ENCODE results near the gene NTPCR. TPM values are rescaled to one million over a fixed set of nuclear protein-coding genes. Genes with fewer than 3 reads are reported as not detected.
"Not testable (repeated sequence)": the region's sequence is repeated elsewhere in the genome, so short reads cannot be mapped to it uniquely, and the experiment has no call there.

The NTPCR gene
- total RNA-seq, 1 donor from 2014 or later = 29.5 TPM

DNA sequence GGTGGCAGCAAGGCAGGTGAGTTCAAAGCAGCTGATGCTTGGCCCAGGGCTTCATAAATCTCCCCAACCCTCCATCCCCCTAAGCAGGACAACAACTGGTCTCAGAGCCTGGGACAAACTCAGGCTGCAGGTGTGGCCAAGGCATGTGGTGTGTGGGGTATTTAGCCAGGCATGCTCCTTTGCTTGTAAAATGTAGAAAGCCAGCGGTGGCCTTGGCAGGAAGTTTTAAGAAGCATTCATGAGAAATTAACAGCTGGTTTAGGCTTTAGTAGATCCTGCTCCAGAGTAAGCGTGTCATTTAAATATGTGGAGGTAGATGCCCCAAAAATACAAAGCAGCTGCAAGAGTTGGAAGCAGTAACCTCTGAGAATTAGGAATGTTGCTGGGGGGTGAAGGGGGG is 44.8 kb downstream of the NTPCR start:
- Histone ChIP-seq H3K27ac (no peak overlapping the region), H3K4me1 (no peaks in the 10 kb centered on the region), H3K4me3 (no peak overlapping the region), H3K9me3 (peaks cover 5% of the 10 kb centered on the region), H3K27me3 (ENCODE audit: low read depth) (no peaks in the 10 kb centered on the region), H3K36me3 (peaks cover 9% of the 10 kb centered on the region)
- TF ChIP-seq, protein P1, sequence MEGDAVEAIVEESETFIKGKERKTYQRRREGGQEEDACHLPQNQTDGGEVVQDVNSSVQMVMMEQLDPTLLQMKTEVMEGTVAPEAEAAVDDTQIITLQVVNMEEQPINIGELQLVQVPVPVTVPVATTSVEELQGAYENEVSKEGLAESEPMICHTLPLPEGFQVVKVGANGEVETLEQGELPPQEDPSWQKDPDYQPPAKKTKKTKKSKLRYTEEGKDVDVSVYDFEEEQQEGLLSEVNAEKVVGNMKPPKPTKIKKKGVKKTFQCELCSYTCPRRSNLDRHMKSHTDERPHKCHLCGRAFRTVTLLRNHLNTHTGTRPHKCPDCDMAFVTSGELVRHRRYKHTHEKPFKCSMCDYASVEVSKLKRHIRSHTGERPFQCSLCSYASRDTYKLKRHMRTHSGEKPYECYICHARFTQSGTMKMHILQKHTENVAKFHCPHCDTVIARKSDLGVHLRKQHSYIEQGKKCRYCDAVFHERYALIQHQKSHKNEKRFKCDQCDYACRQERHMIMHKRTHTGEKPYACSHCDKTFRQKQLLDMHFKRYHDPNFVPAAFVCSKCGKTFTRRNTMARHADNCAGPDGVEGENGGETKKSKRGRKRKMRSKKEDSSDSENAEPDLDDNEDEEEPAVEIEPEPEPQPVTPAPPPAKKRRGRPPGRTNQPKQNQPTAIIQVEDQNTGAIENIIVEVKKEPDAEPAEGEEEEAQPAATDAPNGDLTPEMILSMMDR (IDR thresholded peaks at IDR 0.05) = no peak
- ATAC-seq (no peak), DNase-seq (no peak)
- intact Hi-C loops (cut with DNase I) = no loop called here

DNA sequence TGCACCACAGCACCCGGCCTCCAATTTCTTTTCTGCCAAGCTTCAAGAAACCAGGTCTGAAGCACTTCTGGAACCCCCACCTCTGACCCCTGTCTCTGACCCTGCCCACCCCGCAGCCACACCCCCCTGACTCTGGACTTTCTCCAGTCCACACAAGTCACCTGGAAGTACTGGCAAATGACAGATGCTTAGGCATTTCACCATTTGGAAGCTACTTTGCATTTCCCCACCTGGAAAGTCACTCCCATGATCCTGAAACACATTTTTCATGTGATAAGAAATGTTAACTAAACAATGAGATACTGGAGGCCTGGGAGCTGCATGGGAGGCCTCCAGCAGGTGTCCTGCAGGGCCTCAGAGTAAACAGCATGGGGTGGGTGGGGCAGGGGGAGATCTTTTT is 45.7 kb downstream of the NTPCR start:
- Histone ChIP-seq H3K9me3 (peaks cover 5% of the 10 kb centered on the region), H3K27ac (no peak overlapping the region), H3K4me1 (no peaks in the 10 kb centered on the region), H3K4me3 (no peak overlapping the region), H3K36me3 (peaks cover 10% of the 10 kb centered on the region), H3K27me3 (ENCODE audit: low read depth) (no peaks in the 10 kb centered on the region)
- intact Hi-C loops (cut with DNase I) = no loop called here
- ATAC-seq (no peak), DNase-seq (no peak)
- TF ChIP-seq, protein P1 (IDR thresholded peaks at IDR 0.05) = no peak

DNA sequence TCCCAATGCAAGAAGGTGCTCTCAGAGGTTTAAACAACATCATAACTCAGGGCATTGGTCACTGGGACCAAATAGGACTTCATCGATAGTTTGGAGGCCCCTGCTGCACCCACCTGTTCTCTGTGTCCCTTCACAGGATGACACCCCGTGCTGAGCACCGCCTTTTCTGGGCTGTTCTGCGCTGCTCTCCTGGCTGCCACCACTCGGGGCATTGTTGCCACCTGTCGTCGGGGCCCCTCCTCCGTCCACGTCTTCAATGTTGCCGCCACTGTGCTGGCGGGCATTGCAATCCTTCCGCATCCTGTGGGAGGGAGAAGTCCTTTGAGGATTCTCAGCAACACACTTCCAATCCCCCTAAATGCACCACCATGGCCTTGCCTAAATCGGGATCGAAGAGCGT is 47.7 kb downstream of the NTPCR start:
- Histone ChIP-seq H3K27ac (no peak overlapping the region), H3K9me3 (peaks cover 5% of the 10 kb centered on the region), H3K36me3 (peaks cover 10% of the 10 kb centered on the region), H3K4me1 (no peaks in the 10 kb centered on the region), H3K4me3 (no peak overlapping the region), H3K27me3 (ENCODE audit: low read depth) (no peaks in the 10 kb centered on the region)
- TF ChIP-seq, protein P1 (IDR thresholded peaks at IDR 0.05) = no peak
- DNase-seq (no peak), ATAC-seq (no peak)
- intact Hi-C loops (cut with DNase I) = no loop called here

DNA sequence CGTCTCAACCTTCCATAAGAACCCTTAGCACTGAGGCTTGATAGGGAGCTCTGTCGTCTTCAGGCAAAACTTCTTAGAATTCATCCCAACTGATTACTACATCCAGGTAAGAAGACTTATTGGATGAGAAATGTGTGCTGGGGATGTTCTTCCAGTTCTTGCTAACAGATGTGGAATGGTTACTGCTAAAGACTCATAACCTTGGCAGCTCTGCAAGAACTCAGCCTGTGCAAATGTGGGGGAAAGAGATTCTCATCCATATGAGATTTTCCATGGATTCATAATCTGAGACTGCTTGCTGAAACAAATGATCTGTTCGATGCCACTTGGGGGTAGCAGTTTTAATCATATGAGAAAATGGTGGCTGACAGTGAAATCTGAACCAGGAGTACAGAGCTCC is 48.2 kb downstream of the NTPCR start:
- TF ChIP-seq, protein P1 (IDR thresholded peaks at IDR 0.05) = no peak
- no peaks in the 10 kb centered on the region for H3K27me3 ChIP-seq (ENCODE audit: low read depth)
- intact Hi-C loops (cut with DNase I) = no loop called here
- H3K27ac ChIP-seq = no peak overlapping the region
- DNase-seq (no peak), ATAC-seq (no peak)
- H3K4me3 ChIP-seq = no peak overlapping the region
- H3K36me3 ChIP-seq = peaks cover 10% of the 10 kb centered on the region
- peaks cover 2% of the 10 kb centered on the region for H3K9me3 ChIP-seq
- no peaks in the 10 kb centered on the region for H3K4me1 ChIP-seq

DNA sequence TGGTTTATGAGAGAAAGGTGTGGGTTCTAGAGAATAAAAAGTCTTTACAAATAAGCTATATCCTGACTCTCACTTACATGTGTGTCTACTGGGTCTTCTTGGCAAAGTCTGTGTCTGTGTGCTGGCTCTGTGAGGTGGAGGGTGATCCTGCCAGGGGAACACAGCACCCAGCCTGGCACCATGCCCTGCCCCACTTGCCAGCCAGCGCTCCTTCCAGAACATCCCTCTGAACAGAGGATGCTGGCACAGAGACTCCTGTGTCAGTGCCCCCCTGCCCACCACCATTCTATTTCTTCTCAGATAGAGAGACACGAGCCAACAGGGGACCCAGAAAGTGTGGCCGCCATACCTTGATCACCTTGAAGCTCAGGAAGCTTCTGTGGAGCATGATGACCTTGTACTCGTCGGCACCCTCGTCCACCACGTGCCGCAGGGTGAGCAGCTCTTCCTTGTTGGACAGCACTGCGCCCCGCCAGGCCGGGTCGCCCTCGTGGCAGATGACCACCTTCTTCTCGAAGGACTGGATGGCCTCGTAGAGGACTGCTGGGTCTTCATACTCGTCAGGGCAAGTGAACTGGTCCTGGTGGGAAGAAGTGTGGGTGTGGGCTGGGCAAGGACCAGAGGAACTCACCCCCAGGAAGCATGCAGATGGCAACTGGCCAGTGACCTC is 49.7 kb downstream of the NTPCR start:
- DNase-seq = no peak
- Histone ChIP-seq H3K4me1 (no peaks in the 10 kb centered on the region), H3K9me3 (no peaks in the 10 kb centered on the region), H3K27me3 (ENCODE audit: low read depth) (no peaks in the 10 kb centered on the region), H3K36me3 (peaks cover 10% of the 10 kb centered on the region), H3K4me3 (no peak overlapping the region), H3K27ac (no peak overlapping the region)
- intact Hi-C loops (cut with DNase I) = no loop called here
- TF ChIP-seq, protein P1 (IDR thresholded peaks at IDR 0.05) = no peak
- ATAC-seq = no peak

DNA sequence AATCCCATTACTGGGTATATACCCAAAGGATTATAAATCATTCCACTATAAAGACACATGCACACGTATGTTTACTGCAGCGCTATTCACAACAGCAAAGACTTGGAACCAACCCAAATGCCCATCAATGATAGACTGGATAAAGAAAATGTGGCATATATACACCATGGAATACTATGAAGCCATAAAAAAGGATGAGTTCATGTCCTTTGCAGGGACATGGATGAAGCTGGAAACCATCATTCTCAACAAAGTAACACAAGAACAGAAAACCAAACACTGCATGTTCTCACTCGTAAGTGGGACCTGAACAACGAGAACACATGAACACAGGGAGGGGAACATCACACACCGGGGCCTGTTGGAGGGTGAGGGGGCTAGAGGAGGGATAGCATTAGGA is 53.2 kb downstream of the NTPCR start:
- H3K27me3 ChIP-seq (ENCODE audit: low read depth); H3K27ac ChIP-seq; intact Hi-C loops (cut with DNase I); DNase-seq; ATAC-seq; H3K9me3 ChIP-seq; H3K4me1 ChIP-seq; H3K4me3 ChIP-seq: not testable (repeated sequence)
- H3K36me3 ChIP-seq = peaks cover 10% of the 10 kb centered on the region
